HUES6 (cell line): Measurements from ENCODE around the gene AMN1.
"Not testable (repeated sequence)": the region's sequence is repeated elsewhere in the genome, so short reads cannot be mapped to it uniquely, and the experiment has no call there.

Source experiments
- H3K27ac ChIP-seq: 2 replicates; pipeline ENCODE4 v1.7.0; 2013; ENCODE audit warnings: low read depth, mild to moderate bottlenecking, low read length, inconsistent platforms
- H3K27me3 ChIP-seq: 2 replicates; pipeline ENCODE4 v1.6.1; 2013; ENCODE audit warnings: low read length; ENCODE audit not compliant: control insufficient read depth, insufficient read depth
- H3K36me3 ChIP-seq: 2 replicates; pipeline ENCODE4 v1.6.1; 2013; ENCODE audit warnings: low read length; ENCODE audit not compliant: control insufficient read depth, insufficient read depth
- H3K4me1 ChIP-seq: 2 replicates; pipeline ENCODE4 v1.6.1; 2013; ENCODE audit warnings: low read length; ENCODE audit not compliant: control insufficient read depth, insufficient read depth
- H3K4me3 ChIP-seq: 2 replicates; pipeline ENCODE4 v1.5.1; 2013; ENCODE audit warnings: low read depth, low read length
- H3K9ac ChIP-seq: one replicate; pipeline ENCODE4 v1.6.1; 2013; ENCODE audit warnings: mild to moderate bottlenecking, low read length
- H3K9me3 ChIP-seq: 2 replicates; pipeline ENCODE4 v1.6.1; 2013; ENCODE audit warnings: low read depth, low read length; ENCODE audit not compliant: control insufficient read depth, insufficient read depth

Gene AMN1

DNA sequence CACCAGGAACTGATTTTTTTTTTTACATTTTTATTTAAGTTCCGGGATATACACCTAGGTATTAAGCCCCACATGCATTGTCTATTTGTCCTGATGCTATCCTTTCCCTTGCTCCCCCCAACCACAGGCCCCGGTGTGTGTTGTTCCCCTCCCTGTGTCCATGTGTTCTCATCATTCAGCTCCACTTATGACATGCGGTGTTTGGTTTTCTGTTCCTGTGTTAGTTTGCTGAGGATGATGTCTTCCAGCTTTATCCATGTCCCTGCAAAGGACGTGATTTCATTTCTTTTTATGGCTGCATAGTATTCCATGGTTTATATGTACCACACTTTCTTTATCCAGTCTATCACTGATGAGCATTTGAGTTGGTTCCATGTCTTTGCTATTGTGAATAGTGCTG, 11.8 kb downstream of the AMN1 start:
- H3K9me3 ChIP-seq = peaks cover 15% of the 10 kb centered on the region; the same call in 1 of the 2 replicates
- not testable (repeated sequence) for H3K27me3 ChIP-seq, H3K27ac ChIP-seq, H3K9ac ChIP-seq, H3K4me3 ChIP-seq, H3K36me3 ChIP-seq, H3K4me1 ChIP-seq

GRCh38 chr12:31715283-31715825, 13.5 kb downstream of the AMN1 start:
- Histone ChIP-seq H3K4me3 (no peak overlapping the region), H3K36me3 (no peaks in the 10 kb centered on the region; the same call in 1 of the 2 replicates), H3K27me3 (no peaks in the 10 kb centered on the region), H3K4me1 (peaks cover 8% of the 10 kb centered on the region), H3K27ac (no peak overlapping the region), H3K9me3 (peaks cover 15% of the 10 kb centered on the region; the same call in 1 of the 2 replicates), H3K9ac (no peak overlapping the region)

DNA sequence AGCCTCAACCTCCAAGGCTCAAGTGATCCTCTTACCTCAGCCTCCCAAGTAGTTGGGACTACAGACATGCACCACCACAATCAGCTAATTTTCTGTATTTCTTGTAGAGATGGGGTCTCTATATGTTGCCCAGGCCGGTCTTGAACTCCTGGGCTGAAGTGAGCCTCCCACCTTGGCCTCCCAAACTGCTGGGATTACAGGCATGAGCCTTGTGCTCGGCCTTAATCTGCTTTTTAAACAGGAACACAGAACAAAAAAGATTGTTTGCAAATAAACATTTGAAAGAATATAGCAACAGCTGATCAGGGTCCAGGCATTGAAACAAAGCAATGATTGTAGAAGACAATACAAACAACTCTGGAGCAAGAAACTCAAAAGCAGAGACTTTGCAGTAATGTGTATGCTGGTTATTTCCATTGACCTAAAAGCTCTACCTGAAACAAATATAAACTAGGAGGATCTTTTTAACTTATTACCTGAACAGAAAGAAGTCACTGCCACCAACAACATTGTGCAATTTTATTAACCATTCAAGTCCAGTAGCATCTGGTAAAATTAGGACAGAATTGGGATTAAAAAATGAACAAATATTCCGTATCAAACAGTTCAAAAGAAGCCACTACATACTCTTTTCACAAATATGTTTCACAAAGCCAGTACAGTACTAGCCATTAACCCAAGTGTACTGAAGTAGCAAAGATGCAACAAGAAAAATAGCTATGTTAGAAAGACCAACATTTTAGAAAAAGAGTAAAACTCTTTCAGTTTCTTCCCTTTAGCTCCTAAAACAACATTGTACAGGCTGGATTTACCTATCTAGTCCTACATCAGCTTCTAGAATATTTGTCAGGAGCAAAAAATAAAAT, 14.2 kb downstream of the AMN1 start:
- peaks cover 15% of the 10 kb centered on the region; the same call in 1 of the 2 replicates for H3K9me3 ChIP-seq
- H3K9ac ChIP-seq = no peak overlapping the region
- no peak overlapping the region for H3K27ac ChIP-seq
- H3K27me3 ChIP-seq = no peaks in the 10 kb centered on the region
- no peaks in the 10 kb centered on the region; the same call in 1 of the 2 replicates for H3K36me3 ChIP-seq
- H3K4me1 ChIP-seq = peaks cover 8% of the 10 kb centered on the region
- H3K4me3 ChIP-seq = no peak overlapping the region

GRCh38 chr12:31712877-31713276, 15.9 kb downstream of the AMN1 start:
- Histone ChIP-seq H3K27ac (no peak overlapping the region), H3K9ac (no peak overlapping the region), H3K27me3 (no peaks in the 10 kb centered on the region), H3K9me3 (peaks cover 18% of the 10 kb centered on the region), H3K4me3 (no peak overlapping the region), H3K36me3 (peaks cover 4% of the 10 kb centered on the region; the same call in 1 of the 2 replicates), H3K4me1 (peaks cover 3% of the 10 kb centered on the region; the same call in 1 of the 2 replicates)

- Histone ChIP-seq H3K36me3 (peaks cover 5% of the 10 kb centered on the region; the same call in 1 of the 2 replicates), H3K4me1 (peaks cover under 1% of the 10 kb centered on the region; the same call in 1 of the 2 replicates), H3K4me3 (no peak overlapping the region), H3K9me3 (peaks cover 16% of the 10 kb centered on the region), H3K9ac (no peak overlapping the region), H3K27ac (no peak overlapping the region), H3K27me3 (no peaks in the 10 kb centered on the region)
Observed at GRCh38 chr12:31710021-31710818, 18.6 kb downstream of the AMN1 start.

DNA sequence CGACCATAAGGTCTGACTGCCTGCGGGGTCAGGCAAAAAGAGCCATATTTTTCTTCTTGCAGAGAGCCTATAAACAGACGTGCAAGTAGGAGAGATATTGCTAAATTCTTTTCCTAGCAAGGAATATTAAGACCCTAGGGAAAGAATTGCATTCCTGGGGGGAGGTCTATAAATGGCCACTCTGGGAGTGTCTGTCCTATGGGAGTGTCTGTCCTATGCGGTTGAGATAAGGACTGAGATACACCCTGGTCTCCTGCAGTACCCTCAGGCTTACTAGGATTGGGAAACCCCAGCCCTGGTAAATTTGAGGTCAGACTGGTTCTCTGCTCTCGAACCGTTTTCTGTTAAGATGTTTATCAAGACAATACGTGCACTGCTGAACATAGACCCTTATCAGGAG, 20.7 kb downstream of the AMN1 start:
- not testable (repeated sequence) for H3K27me3 ChIP-seq, H3K9ac ChIP-seq, H3K4me3 ChIP-seq, H3K4me1 ChIP-seq, H3K27ac ChIP-seq, H3K36me3 ChIP-seq
- peaks cover 16% of the 10 kb centered on the region for H3K9me3 ChIP-seq

GRCh38 chr12:31705621-31706020, 23.2 kb downstream of the AMN1 start:
- Histone ChIP-seq H3K4me3 (no peak overlapping the region), H3K36me3 (peaks cover 5% of the 10 kb centered on the region; the same call in 1 of the 2 replicates), H3K9me3 (peaks cover 16% of the 10 kb centered on the region), H3K27ac (no peak overlapping the region), H3K4me1 (no peaks in the 10 kb centered on the region), H3K27me3 (no peaks in the 10 kb centered on the region), H3K9ac (no peak overlapping the region)

DNA sequence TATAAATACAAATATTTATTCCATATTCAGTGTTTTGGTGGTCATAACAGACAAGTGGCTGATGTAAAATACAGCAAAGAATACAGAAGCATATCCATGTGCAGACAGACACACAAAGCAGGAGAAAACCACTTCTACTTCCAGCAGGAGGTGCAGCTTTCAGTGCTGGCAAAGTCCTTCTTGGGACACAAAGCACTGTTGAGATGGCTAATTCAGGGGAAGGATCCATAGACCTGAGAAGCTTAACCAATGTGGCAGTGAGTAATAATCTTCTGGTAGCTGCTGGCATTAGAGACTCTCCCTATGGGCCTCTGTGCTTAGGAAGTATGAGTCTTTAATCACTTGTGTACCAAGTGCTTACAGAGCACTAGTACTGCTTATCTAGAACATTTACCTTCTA, 26.8 kb downstream of the AMN1 start:
- Histone ChIP-seq H3K27ac (no peak overlapping the region), H3K9ac (no peak overlapping the region), H3K4me3 (no peak overlapping the region), H3K27me3 (no peaks in the 10 kb centered on the region), H3K9me3 (peaks cover under 1% of the 10 kb centered on the region; the same call in 1 of the 2 replicates), H3K4me1 (no peaks in the 10 kb centered on the region), H3K36me3 (peaks cover 15% of the 10 kb centered on the region)

DNA sequence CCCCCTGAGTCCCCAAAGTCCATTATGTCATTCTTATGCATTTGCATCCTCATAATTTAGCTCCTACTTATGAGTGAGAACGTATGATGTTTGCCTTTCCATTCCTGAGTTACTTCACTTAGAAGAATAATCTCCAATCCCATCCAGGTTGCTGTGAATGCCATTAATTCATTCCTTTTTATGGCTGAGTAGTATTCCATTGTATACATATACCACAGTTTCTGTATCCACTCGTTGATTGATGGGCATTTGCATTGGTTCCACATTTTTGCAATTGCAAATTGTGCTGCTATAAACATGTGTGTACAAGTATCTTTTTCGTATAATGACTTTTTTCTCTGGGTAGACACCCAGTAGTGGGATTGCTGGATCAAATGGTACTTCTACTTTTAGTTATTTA, 38.9 kb downstream of the AMN1 start:
- H3K27me3 ChIP-seq, H3K9ac ChIP-seq, H3K4me1 ChIP-seq, H3K9me3 ChIP-seq, H3K36me3 ChIP-seq, H3K4me3 ChIP-seq, H3K27ac ChIP-seq: not testable (repeated sequence)

- Histone ChIP-seq H3K36me3 (peaks cover 19% of the 10 kb centered on the region), H3K9ac (no peak overlapping the region), H3K9me3 (peaks cover 25% of the 10 kb centered on the region), H3K4me3 (no peak overlapping the region), H3K27ac (no peak overlapping the region), H3K4me1 (no peaks in the 10 kb centered on the region), H3K27me3 (no peaks in the 10 kb centered on the region)
Observed at GRCh38 chr12:31687101-31687527, 41.7 kb downstream of the AMN1 start.

DNA sequence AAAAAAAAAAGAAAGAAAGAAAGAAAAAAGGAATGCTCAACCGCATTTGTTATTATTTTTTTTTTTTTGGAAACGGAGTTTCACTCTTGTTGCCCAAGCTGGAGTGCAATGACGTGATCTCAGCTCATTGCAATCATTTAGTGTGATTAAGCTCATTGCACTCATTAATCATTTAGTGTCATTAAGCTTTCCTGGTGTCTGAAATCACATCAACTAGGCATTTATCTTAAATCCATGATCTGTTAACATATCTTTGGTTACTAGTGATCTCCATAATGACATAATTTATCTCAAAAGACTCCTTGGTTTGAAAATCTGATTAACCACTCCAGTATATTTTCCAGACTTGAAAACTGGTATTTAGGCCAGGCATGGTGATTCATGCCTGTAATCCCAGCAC, 43.0 kb downstream of the AMN1 start:
- H3K27ac ChIP-seq = no peak overlapping the region
- H3K4me1 ChIP-seq = no peaks in the 10 kb centered on the region
- no peaks in the 10 kb centered on the region for H3K27me3 ChIP-seq
- H3K4me3 ChIP-seq = no peak overlapping the region
- H3K36me3 ChIP-seq = peaks cover 19% of the 10 kb centered on the region
- peaks cover 25% of the 10 kb centered on the region for H3K9me3 ChIP-seq
- no peak overlapping the region for H3K9ac ChIP-seq
